GM18499 (cell line): ENCODE data around the gene PIH1D1.

Experiments
- ATAC-seq: cut with Tn5 transposase; IDR thresholded peaks from one replicate; pipeline ENCODE4 v1.9.1; 2021; ENCODE audit warnings: moderate number of reproducible peaks; ENCODE audit not compliant: insufficient read depth, unreplicated experiment

PIH1D1 gene

GRCh38 chr19:49422407-49423070, 29.1 kb downstream of the PIH1D1 start:
- ATAC-seq = no peak

DNA sequence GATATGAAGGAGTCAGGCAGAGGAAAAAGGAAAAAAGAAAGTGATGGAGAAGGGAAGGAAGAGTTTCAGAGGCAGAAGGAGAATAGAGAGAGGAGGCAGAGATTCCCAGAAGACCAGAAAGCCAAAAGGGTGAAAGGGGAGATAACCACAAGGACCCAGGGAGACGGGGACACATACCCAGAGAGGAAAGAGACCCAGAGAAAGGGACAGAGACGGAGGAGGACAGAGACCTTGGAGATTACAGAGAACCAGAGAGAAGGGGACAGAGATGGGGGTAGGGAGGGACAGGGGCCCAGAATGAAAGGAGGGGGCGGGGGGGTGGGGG, 29.8 kb downstream of the PIH1D1 start:
- ATAC-seq = no peak

- ATAC-seq = no peak
These were observed 30.4 kb downstream of the PIH1D1 start for GRCh38 chr19:49421039-49421877.

- no peak for ATAC-seq
These were observed 31.4 kb downstream of the PIH1D1 start for GRCh38 chr19:49420227-49420626.

DNA sequence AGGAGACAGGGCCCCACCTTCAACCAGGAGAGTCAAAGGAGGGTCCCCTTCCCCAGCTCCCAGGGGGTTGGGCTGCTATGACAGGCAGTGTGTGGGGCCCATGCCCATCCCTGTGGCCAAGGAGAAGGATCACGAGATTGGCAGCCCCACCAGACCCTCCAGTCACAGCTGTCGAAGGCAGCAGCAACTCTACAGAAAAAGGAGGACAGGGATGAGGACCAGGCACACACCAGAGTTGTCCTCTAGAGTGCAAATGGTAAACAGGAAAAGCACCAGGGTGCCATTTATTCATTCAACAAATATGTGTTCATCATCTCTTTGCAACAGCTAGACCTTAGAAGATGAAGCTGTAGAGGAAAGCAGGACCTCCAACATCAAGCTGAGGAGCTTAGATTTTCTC, 32.4 kb downstream of the PIH1D1 start:
- ATAC-seq = no peak

- no peak for ATAC-seq
These were observed 33.1 kb downstream of the PIH1D1 start for GRCh38 chr19:49418511-49418910.

DNA sequence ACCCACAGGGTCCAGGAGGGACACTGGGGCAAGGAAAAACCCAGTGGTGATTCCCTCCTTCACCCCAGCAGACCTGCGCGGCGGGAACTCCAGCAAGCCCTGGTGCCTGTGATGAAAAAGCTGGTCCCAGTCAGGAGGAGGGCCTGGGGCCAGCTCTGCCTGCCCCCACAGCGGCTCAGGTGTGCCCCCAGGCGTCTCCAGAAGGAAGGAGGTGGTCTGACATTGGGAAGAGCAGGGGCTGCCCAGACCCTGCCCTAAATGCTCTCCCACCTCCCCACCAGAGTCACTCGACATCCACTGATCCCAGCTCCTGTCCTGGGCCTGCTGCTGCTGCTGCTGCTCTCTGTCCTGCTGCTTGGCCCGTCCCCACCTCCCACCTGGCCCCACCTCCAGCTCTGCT, 34.5 kb downstream of the PIH1D1 start:
- ATAC-seq = no peak

GRCh38 chr19:49415810-49416200, 35.8 kb downstream of the PIH1D1 start:
- no peak for ATAC-seq

GRCh38 chr19:49415102-49415809, 36.4 kb downstream of the PIH1D1 start:
- ATAC-seq = no peak

DNA sequence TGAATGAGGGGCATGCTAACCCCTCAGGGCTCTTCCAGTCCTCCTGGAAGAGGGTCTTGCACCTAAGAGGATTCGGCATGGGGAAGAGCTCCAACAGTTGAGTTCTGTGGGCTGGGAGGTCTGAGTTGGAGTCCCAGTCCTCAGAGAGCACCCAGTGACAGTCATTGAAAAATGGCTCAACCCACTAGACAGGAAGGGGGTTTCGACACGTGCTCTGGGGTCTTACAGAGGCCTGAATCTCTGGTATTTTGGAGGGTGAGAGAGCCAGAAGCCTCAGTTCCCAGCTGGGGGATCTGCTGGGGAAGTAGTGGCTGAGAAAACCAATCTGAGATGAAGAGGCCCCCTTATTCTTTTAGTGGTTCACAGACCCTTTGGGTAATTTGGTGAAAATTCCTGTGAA, 37.4 kb downstream of the PIH1D1 start:
- ATAC-seq = no peak

DNA sequence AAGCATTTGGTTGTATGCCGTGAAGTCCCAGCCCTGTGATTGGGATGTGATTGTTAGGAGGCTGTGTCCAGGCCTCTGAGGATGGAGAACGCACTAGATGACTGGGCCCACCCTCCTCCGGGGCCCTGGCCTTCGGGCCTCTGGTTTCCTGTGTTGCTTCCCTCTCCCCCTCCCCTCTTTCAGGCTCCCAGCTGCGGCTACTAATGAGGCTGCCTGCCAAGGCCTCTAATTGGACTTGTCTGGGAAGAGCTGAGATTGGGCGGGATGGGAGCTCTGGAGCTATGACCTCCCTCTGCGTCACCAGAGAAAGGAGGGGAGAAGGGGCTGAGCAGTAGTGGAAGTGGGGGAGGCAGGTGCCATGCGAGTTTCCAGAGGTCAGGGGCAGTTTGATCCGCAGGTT, 38.3 kb downstream of the PIH1D1 start:
- ATAC-seq = no peak

GRCh38 chr19:49411681-49412326, 39.8 kb downstream of the PIH1D1 start:
- no peak for ATAC-seq

GRCh38 chr19:49409441-49410029, 42.1 kb downstream of the PIH1D1 start:
- no peak for ATAC-seq

DNA sequence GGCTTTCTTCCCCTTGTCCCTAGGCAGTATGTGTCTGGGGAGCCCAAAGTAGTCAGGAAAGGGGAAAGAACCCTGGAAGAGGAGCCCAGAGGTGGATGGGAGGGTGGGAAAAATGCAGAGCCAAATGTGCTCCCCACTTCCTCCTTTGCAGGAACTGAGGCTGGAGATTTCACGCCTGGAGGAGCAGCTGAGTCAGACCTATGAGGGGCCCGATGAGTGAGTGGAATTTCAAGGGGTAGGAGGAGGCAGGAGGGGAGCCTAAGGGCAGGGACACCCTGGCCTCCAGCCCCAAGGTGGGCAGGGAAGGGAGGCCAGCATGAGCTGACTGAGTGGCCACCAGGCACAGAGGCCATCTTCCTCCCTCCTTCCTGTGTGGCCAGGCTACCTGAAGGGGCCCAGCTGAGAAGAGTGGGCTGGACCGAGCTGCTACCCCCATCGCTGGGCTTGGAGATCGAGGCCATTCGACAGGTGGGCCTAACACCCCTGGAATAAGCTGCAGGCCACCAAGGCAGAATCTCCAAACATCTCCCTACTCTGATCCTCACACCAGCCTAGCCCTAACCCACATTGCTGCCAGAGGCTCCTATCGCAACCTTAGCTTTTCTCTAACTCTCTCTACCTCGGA, 42.7 kb downstream of the PIH1D1 start:
- ATAC-seq = no peak

DNA sequence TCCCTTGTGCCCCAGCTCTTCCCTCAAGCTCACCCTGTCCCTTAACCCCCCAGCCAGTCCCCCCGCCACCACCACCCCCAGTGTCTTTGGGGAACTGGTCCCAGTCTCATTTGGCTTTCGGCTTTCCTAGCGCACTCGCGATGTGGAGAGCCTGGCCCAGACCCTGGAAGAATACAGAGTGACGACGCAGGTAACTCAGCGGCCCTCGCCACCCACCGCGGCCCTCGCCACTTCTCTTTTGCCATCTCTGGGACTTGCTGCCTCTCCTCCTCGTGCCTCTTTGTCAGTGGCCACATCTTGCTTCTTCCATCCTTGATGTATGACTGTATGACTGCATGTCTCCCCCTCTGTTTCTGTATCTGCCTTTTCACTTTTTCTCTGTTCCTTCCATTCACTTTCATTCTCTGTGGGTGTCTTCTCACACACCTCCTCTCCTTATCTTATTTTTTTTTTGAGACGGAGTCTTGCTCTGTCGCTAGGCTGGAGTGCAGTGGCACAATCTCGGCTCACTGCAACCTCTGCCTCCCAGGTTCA, 44.1 kb downstream of the PIH1D1 start:
- no peak for ATAC-seq

DNA sequence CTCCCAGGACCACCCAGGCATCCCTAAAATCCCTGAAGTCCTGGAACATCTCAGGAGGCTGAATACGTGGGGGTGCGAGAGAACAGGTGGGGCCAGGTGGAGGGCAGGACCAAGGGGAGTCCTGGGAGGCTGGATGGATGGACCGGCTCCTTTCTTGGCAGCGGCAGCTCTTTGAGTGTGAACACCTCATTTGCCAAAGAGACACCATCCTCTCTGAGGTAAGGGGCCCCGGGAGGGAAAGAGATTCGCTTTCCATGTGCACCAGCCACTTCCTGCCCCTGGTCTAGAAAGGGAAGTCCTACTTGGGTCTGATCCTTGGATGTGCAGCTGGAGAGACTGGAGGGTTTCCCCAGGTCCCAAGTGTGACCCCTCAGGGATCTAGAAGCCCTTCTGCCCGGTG, 44.5 kb downstream of the PIH1D1 start:
- no peak for ATAC-seq

GRCh38 chr19:49403404-49404187, 48.0 kb downstream of the PIH1D1 start:
- ATAC-seq = no peak

- ATAC-seq = no peak
These were observed 51.6 kb downstream of the PIH1D1 start for GRCh38 chr19:49400029-49400428.

DNA sequence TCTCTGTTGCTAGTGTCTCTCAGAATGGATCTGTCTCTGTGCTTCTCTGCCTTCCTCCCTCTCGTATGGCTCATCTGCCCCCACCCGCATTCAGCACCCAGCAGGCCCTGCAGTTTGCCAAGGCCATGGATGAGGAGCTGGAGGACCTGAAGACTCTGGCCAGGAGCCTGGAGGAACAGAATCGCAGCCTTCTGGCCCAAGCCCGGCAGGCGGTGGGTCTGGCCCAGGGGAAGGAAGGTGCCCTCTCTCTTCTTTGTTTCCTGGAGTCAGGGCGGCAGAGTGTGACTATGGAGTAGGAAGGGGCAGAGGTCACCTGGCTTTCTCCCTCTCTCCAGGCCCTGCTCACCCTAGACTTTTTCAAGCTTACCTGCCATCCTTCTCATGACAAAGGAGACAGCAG, 52.7 kb downstream of the PIH1D1 start:
- ATAC-seq = no peak
